Uterus (tissue), 4 donors: ENCODE results near the gene LRIT1. TPM values are rescaled to one million over a fixed set of nuclear protein-coding genes. Genes with fewer than 3 reads are reported as not detected.

Experiments
- DNase-seq, 2 donors: peaks; one replicate each; pipeline ENCODE4 v3.0.0-alpha.2; 2019 to 2020
- H3K27ac ChIP-seq, 2 donors: fragments of 200-600 bp; sonication (generic); 1 replicate in 1 of 2; 2 replicates in 1 of 2; pipeline ENCODE4 v1.5.1; 2016 to 2018
- H3K27me3 ChIP-seq, 2 donors: fragments of 200-600 bp; sonication (generic); one replicate each; pipeline ENCODE4 v1.5.1; 2018 to 2019; ENCODE audit warnings: control low read depth in 1 of 2
- H3K36me3 ChIP-seq, 2 donors: fragments of 200-600 bp; sonication (generic); one replicate each; pipeline ENCODE4 v1.5.1; 2019; ENCODE audit warnings: control low read depth in 1 of 2
- H3K4me1 ChIP-seq, 2 donors: fragments of 200-600 bp; sonication (generic); one replicate each; pipeline ENCODE4 v1.5.1; 2018 to 2019; ENCODE audit warnings: control low read depth in 1 of 2
- H3K4me3 ChIP-seq, 2 donors: fragments of 200-600 bp; sonication (generic); 1 replicate in 1 of 2; 2 replicates in 1 of 2; pipeline ENCODE4 v1.5.1; 2018 to 2019; ENCODE audit warnings: mild to moderate bottlenecking in 1 of 2
- H3K9me3 ChIP-seq, 2 donors: fragments of 200-600 bp; sonication (generic); one replicate each; pipeline ENCODE4 v1.5.1; 2019; ENCODE audit warnings: control low read depth in 1 of 2
- CTCF ChIP-seq, 4 experiments: fragments of 200-600 bp in 2 of 4; fragments of 450-650 bp in 2 of 4; sonication (generic) in 2 of 4; IDR thresholded peaks; one replicate each; pipeline ENCODE4 v1.5.1; 2016 to 2019; ENCODE audit warnings: antibody characterized with exemption in 4 of 4, mild to moderate bottlenecking in 2 of 4, moderate library complexity in 1 of 4
- POLR2A ChIP-seq, 2 donors: fragments of 450-650 bp; IDR thresholded peaks; one replicate each; pipeline ENCODE4 v1.6.1; 2016; ENCODE audit warnings: antibody characterized with exemption in 2 of 2, mild to moderate bottlenecking in 1 of 2, moderate library complexity in 1 of 2
- intact Hi-C: fragments of 100-400 bp; cut with DNase I; formaldehyde crosslinking; loops from one replicate; pipeline ENCODE4 v1.15.1; 2023; ENCODE audit warnings: low total_unique reads
- total RNA-seq, 4 donors: library from RNA; depleted of rRNA in 3 of 4; stranded (reverse); fragments of >200 nt in 3 of 4; gene quantifications; one replicate each; pipeline versions ENCODE4 v1.1.0 to v1.2.4, GENCODE V29; 2014 to 2023
- donor health status: DM: yes; HTN: yes; CAD: no.

The LRIT1 gene
- total RNA-seq, 4 donors from 2014 or later, result not detected

DNA sequence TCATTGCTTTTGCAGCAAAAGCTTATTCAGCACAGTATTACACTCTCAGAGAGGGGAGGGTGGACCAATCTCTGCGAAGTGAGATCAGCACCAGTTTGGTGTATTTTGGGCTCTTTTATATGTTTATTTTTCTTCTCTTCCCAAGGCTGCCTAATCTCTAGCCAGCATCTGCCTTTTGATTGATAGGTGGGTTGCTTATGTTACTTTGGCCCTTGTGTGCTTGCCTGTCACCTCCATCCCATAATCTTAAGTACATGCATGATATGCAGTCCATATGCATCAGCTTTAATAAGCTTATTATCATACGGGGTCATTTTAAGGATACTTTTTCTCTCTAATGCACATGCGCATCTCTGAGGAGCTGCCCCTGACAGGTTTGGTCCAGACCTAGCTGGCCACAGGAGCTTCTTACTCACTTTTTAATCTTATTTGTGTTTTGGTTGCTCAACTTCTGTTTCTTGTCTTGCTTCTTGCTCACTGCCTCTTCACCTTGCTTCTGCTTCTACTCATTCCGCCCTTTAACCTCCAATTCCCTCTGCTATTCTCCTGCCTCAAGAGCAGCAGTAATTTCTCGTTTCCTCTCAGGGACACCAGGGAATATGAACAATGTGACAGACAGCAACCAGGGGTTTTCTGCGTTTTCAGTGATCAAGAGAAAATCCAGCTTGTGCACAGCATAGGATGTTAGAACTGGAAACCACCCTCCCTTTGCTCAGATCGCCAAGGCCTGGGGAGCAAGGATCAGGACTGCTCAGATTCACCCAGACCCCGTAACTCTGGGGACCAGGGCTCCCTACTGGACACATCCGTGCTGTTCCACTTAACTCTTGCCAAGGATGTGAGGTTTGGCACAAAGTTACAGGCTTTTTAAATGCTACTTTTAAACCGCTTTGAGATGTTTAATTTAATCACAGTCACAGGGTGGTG, 13.5 kb upstream of the LRIT1 start:
- DNase-seq, result no peak
- Histone ChIP-seq H3K9me3 (no peaks in the 10 kb centered on the region), H3K27ac (no peak overlapping the region), H3K36me3 (no peaks in the 10 kb centered on the region), H3K4me3 (no peak overlapping the region), H3K4me1 (no peaks in the 10 kb centered on the region), H3K27me3 (no peaks in the 10 kb centered on the region)
- TF ChIP-seq POLR2A (IDR thresholded peaks at IDR 0.05) (no peak), CTCF (IDR thresholded peaks at IDR 0.05) (no peak)
- intact Hi-C loops, result no loop called here

DNA sequence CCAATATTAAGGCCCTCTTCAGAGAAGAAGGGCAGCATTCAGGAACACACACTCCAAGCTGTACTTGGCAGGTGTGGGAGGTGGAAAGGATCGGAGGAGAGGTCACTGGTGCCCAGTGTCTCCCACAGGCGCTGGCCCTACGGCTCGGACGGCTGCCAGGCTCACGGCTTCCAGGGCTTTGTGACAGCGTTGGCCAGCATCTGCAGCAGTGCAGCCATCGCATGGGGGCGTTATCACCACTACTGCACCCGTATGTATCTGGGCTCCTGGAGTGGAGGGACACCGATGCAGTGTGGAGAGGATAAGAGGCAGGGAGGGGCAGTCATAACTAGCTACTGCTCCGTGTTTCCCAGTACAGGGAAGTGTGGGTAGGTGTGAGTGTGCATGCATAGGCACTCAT, 7.4 kb upstream of the LRIT1 start:
- Histone ChIP-seq H3K4me1 (no peaks in the 10 kb centered on the region), H3K4me3 (no peak overlapping the region), H3K27ac (no peak overlapping the region), H3K9me3 (no peaks in the 10 kb centered on the region), H3K36me3 (no peaks in the 10 kb centered on the region), H3K27me3 (no peaks in the 10 kb centered on the region)
- TF ChIP-seq POLR2A (IDR thresholded peaks at IDR 0.05), result no peak
- TF ChIP-seq CTCF (IDR thresholded peaks at IDR 0.05), result no peak
- intact Hi-C loops, result no loop called here
- DNase-seq, result no peak

DNA sequence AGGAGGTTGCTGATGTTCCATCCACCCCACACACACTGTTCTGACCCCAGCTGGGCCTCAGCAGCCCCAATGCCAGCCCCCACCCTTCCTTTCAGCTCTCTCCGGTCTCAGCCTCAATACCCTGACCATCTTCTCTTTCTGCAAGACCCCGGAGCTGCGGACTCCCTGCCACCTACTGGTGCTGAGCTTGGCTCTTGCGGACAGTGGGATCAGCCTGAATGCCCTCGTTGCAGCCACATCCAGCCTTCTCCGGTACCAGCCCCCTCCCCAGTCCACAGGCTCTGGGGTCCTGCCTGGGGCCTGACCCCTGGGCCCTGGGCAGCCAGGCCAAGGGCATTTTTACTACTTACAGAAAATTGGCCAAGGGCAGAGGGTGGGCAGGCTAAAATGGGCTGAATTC, 6.2 kb upstream of the LRIT1 start:
- H3K9me3 ChIP-seq, result no peaks in the 10 kb centered on the region
- no peak overlapping the region for H3K4me3 ChIP-seq
- no peaks in the 10 kb centered on the region for H3K36me3 ChIP-seq
- no peak for TF ChIP-seq POLR2A (IDR thresholded peaks at IDR 0.05)
- TF ChIP-seq CTCF (IDR thresholded peaks at IDR 0.05), result no peak
- no peaks in the 10 kb centered on the region for H3K27me3 ChIP-seq
- H3K4me1 ChIP-seq, result no peaks in the 10 kb centered on the region
- DNase-seq, result no peak
- H3K27ac ChIP-seq, result no peak overlapping the region
- intact Hi-C loops, result no loop called here

DNA sequence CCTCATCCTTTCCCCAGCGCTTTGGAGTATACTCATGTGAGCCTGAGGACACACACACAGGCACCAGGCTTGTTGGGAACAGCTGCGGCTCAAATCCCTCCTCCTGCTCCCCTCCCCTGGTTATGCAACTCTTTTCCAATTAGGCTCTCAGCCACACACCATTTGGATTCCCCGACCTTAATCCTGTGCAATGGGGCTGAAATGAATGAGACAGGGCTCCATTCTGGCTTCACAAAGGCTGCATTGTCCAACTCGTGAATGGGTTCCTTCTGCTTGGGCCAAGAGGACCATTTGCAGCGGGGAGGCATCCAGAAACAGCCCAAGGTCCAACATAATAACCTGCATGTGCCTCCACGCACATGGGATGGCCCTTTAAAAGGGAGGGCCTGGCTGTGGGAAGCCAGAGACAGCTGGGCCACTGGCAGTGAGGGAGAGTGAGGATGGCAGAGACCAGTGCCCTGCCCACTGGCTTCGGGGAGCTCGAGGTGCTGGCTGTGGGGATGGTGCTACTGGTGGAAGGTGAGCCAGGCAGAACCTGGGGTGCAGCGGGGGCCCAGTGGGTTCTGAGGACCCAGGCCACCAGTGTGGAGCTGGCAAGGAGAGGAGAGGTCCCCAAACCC, 3.4 kb upstream of the LRIT1 start, which contains the start of gene RGR:
Gene RGR, plus strand, starts transcription at position 403 of the 620 bp plus-strand sequence. Its CDS starts 38 bp downstream, at position 441.
- Histone ChIP-seq H3K4me1 (no peaks in the 10 kb centered on the region), H3K27ac (no peak within 1 kb of the TSS), H3K36me3 (no peaks in the 10 kb centered on the region), H3K9me3 (no peaks in the 10 kb centered on the region), H3K27me3 (no peaks in the 10 kb centered on the region), H3K4me3 (no peak within 1 kb of the TSS)
- DNase-seq, result peak in 1 of 2 donors; percentile 24
- intact Hi-C loops, result no loop called here
- TF ChIP-seq CTCF (IDR thresholded peaks at IDR 0.05), result no peak
- no peak for TF ChIP-seq POLR2A (IDR thresholded peaks at IDR 0.05)

DNA sequence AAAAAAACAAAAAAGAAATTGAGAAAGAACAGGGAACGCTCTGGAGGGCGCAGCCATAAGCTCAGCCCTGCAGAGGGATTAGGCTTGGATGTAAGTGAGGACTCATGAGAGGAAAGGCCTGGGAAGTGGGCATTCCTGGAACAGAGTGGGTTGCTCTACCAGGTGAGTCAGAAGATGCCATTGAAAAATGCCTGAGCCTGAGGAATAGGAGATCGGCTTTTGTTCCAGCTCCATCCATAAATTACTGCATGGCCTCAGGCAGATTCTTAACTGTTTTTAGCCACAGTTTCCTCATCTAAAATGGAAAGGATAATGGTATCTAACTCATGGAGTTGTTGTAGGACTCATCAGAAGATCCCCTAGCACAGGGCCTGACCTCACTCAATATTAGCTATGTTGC, 2.4 kb upstream of the LRIT1 start:
- Histone ChIP-seq H3K4me3 (no peak overlapping the region), H3K36me3 (no peaks in the 10 kb centered on the region), H3K9me3 (no peaks in the 10 kb centered on the region), H3K4me1 (no peaks in the 10 kb centered on the region), H3K27me3 (no peaks in the 10 kb centered on the region), H3K27ac (no peak overlapping the region)
- DNase-seq, result no peak
- no peak for TF ChIP-seq CTCF (IDR thresholded peaks at IDR 0.05)
- no peak for TF ChIP-seq POLR2A (IDR thresholded peaks at IDR 0.05)
- intact Hi-C loops, result no loop called here
